CD14-positive monocyte (primary cell): Measurements from ENCODE around the gene ZC3H4. TPM values are rescaled to one million over a fixed set of nuclear protein-coding genes. Genes with fewer than 3 reads are reported as not detected.
A peak's percentile ranks its signal among the peaks of the same experiment; 100 is the strongest.

Experiments used
- DNase-seq, 3 donors: peaks; one replicate each; pipeline ENCODE4 v3.0.0-alpha.2; 2011 to 2022
- H2AFZ ChIP-seq: 2 replicates; pipeline ENCODE4 v1.6.0; 2012; ENCODE audit warnings: mild to moderate bottlenecking, low read depth, low read length, inconsistent platforms; ENCODE audit not compliant: insufficient read depth, poor library complexity, severe bottlenecking
- H3K27ac ChIP-seq, 2 donors: 1 replicate in 1 of 2; 2 replicates in 1 of 2; pipeline ENCODE4 v1.5.1; 2012 to 2013; ENCODE audit warnings: low read length in 2 of 2, control low read depth in 1 of 2, inconsistent platforms in 1 of 2, low read depth in 1 of 2, mild to moderate bottlenecking in 1 of 2
- H3K27me3 ChIP-seq, 2 donors: one replicate each; pipeline versions ENCODE4 v1.6.0 to v1.6.1; 2011 to 2013; ENCODE audit warnings: low read length in 2 of 2; ENCODE audit not compliant: control insufficient read depth in 2 of 2, insufficient read depth in 2 of 2
- H3K36me3 ChIP-seq, 2 donors: replicated peaks in 1 of 2; 1 replicate in 1 of 2; 2 replicates in 1 of 2; pipeline versions ENCODE4 v1.5.1 to v1.6.1; 2012 to 2013; ENCODE audit warnings: low read length in 2 of 2, control low read depth in 1 of 2, inconsistent platforms in 1 of 2, mild to moderate bottlenecking in 1 of 2; ENCODE audit not compliant: insufficient read depth in 2 of 2, control insufficient read depth in 1 of 2
- H3K4me1 ChIP-seq, 2 donors: 1 replicate in 1 of 2; 2 replicates in 1 of 2; pipeline versions ENCODE4 v1.5.1 to v1.6.1; 2012 to 2013; ENCODE audit warnings: low read length in 2 of 2, control low read depth in 1 of 2, inconsistent platforms in 1 of 2, mild to moderate bottlenecking in 1 of 2, moderate library complexity in 1 of 2; ENCODE audit not compliant: insufficient read depth in 2 of 2, control insufficient read depth in 1 of 2
- H3K4me2 ChIP-seq: replicated peaks from 2 replicates; pipeline ENCODE3; 2012; ENCODE audit warnings: low read length, moderate library complexity, mild to moderate bottlenecking; ENCODE audit not compliant: poor library complexity, severe bottlenecking; ENCODE audit errors: extremely low read depth
- H3K4me3 ChIP-seq, 3 experiments: fragments of 200-600 bp in 1 of 3; sonication (generic) in 1 of 3; replicated peaks in 1 of 3; 1 replicate in 2 of 3; 2 replicates in 1 of 3; pipeline ENCODE4 v1.5.1; 2011 to 2013; ENCODE audit warnings: low read length in 3 of 3, mild to moderate bottlenecking in 3 of 3, control low read depth in 2 of 3, low read depth in 2 of 3, inconsistent platforms in 1 of 3, moderate library complexity in 1 of 3
- H3K79me2 ChIP-seq: 2 replicates; pipeline ENCODE4 v1.6.0; 2012; ENCODE audit warnings: mild to moderate bottlenecking, control low read depth, inconsistent platforms, low read length, moderate library complexity; ENCODE audit not compliant: insufficient read depth
- H3K9ac ChIP-seq: 2 replicates; pipeline ENCODE4 v1.6.0; 2017; ENCODE audit warnings: low read length, mild to moderate bottlenecking; ENCODE audit not compliant: insufficient read depth, poor library complexity, severe bottlenecking
- H3K9me3 ChIP-seq, 2 donors: replicated peaks in 1 of 2; 1 replicate in 1 of 2; 2 replicates in 1 of 2; pipeline versions ENCODE4 v1.5.1 to v1.6.1; 2012 to 2013; ENCODE audit warnings: low read length in 2 of 2, control low read depth in 1 of 2; ENCODE audit not compliant: control insufficient read depth in 1 of 2, insufficient read depth in 1 of 2
- H4K20me1 ChIP-seq: 2 replicates; pipeline ENCODE4 v1.6.0; 2012; ENCODE audit warnings: mild to moderate bottlenecking, low read length, control low read depth, moderate library complexity; ENCODE audit not compliant: insufficient read depth
- H3K27ac Mint-ChIP-seq, 7 donors: one replicate each; pipeline ENCODE4 v1.8.0; 2020; ENCODE audit warnings: mild to moderate bottlenecking in 7 of 7, mixed read lengths in 7 of 7, moderate library complexity in 6 of 7, inconsistent platforms in 2 of 7
- H3K27me3 Mint-ChIP-seq, 3 donors: one replicate each; pipeline ENCODE4 v1.8.0; 2021 to 2022; ENCODE audit warnings: low read depth in 3 of 3, mild to moderate bottlenecking in 3 of 3, mixed read lengths in 3 of 3, moderate library complexity in 3 of 3, inconsistent platforms in 1 of 3
- H3K36me3 Mint-ChIP-seq, 2 donors: one replicate each; pipeline ENCODE4 v1.8.0; 2020; ENCODE audit warnings: mixed read lengths in 2 of 2, inconsistent platforms in 1 of 2, mild to moderate bottlenecking in 1 of 2
- H3K4me1 Mint-ChIP-seq: one replicate; pipeline ENCODE4 v1.8.0; 2020; ENCODE audit warnings: mild to moderate bottlenecking, mixed read lengths
- H3K4me3 Mint-ChIP-seq, 2 donors: one replicate each; pipeline ENCODE4 v1.8.0; 2020; ENCODE audit warnings: mild to moderate bottlenecking in 2 of 2, mixed read lengths in 2 of 2, moderate library complexity in 1 of 2
- H3K9me3 Mint-ChIP-seq, 7 donors: one replicate each; pipeline ENCODE4 v1.8.0; 2020 to 2022; ENCODE audit warnings: mixed read lengths in 7 of 7, mild to moderate bottlenecking in 6 of 7, moderate library complexity in 6 of 7, inconsistent platforms in 2 of 7
- WGBS: methylation state at CpG from one replicate; pipeline ENCODE4 v1.1.5; 2013; ENCODE audit warnings: missing lambda C conversion rate; ENCODE audit not compliant: insufficient coverage; 5-methylcytosine and 5-hydroxymethylcytosine counted together
- intact Hi-C, 2 donors: fragments of 100-400 bp; cut with micrococcal nuclease; formaldehyde crosslinking; loops; one replicate each; pipeline versions ENCODE4 v1.15.0 to v1.15.1; 2023
- polyA plus RNA-seq, 3 donors: library from polyadenylated mRNA; depleted of rRNA in 1 of 3; unstranded in 2 of 3; stranded (reverse) in 1 of 3; fragments of 300-500 nt in 2 of 3; fragments of >200 nt in 1 of 3; fragmentation: Illumina TruSeq in 2 of 3; gene quantifications; 1 replicate in 2 of 3; 2 replicates in 1 of 3; pipeline ENCODE4 v1.2.3, GENCODE V29; 2012 to 2021
- TF ChIP-seq, protein P1 (sequence below): fragments of 200-600 bp; IDR thresholded peaks from one replicate; pipeline ENCODE4 v1.8.0; 2022; ENCODE audit warnings: antibody characterized with exemption, mild to moderate bottlenecking

The ZC3H4 gene
- polyA plus RNA-seq, 3 donors = 0.24 to 9.9 (median 0.60) TPM

DNA sequence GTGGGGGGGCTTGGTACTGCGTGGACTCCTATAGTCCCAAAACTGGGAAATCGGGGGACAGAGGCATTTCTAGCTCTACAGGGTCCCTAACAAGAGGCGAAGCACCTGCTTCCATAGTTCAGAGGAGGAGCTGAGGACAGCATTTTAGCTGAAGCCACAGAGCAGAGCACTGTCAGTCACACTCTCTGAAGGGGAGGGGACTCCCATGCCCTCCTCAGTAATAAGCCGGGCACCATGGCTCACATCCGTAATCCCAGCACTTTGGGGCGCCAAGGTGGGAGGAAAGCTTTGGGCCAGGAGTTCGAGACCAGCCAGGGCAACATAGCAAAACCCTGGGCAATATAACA, 90.2 kb downstream of the ZC3H4 start:
- H3K4me2 ChIP-seq = no peak overlapping the region
- DNase-seq = no peak
- H3K9ac ChIP-seq = no peak overlapping the region
- H3K27ac Mint-ChIP-seq = no peak overlapping the region
- peaks cover 10% of the 10 kb centered on the region for H3K4me1 Mint-ChIP-seq
- H3K4me1 ChIP-seq = peaks cover 0 to 12% of the 10 kb centered on the region in 2 donors
- H3K9me3 ChIP-seq = peaks cover 0 to 15% of the 10 kb centered on the region in 2 donors
- H3K36me3 Mint-ChIP-seq = peaks cover 0 to 2% of the 10 kb centered on the region in 2 donors
- peaks cover 3 to 13% (median 4%) of the 10 kb centered on the region in 7 donors for H3K9me3 Mint-ChIP-seq
- H3K27me3 ChIP-seq = peaks cover 56 to 86% of the 10 kb centered on the region in 2 donors
- H4K20me1 ChIP-seq = no peaks in the 10 kb centered on the region
- H3K4me3 Mint-ChIP-seq = peak overlapping the region in 1 of 2 donors; percentile 75
- peaks cover 77 to 97% (median 88%) of the 10 kb centered on the region in 3 donors for H3K27me3 Mint-ChIP-seq
- no peaks in the 10 kb centered on the region for H3K36me3 ChIP-seq
- no peak overlapping the region for H3K4me3 ChIP-seq
- 7% methylated on average over 2 of the region's 7 CpGs for WGBS
- H2AFZ ChIP-seq = no peak overlapping the region
- intact Hi-C loops = no loop called here
- H3K27ac ChIP-seq = no peak overlapping the region
- TF ChIP-seq, protein P1, sequence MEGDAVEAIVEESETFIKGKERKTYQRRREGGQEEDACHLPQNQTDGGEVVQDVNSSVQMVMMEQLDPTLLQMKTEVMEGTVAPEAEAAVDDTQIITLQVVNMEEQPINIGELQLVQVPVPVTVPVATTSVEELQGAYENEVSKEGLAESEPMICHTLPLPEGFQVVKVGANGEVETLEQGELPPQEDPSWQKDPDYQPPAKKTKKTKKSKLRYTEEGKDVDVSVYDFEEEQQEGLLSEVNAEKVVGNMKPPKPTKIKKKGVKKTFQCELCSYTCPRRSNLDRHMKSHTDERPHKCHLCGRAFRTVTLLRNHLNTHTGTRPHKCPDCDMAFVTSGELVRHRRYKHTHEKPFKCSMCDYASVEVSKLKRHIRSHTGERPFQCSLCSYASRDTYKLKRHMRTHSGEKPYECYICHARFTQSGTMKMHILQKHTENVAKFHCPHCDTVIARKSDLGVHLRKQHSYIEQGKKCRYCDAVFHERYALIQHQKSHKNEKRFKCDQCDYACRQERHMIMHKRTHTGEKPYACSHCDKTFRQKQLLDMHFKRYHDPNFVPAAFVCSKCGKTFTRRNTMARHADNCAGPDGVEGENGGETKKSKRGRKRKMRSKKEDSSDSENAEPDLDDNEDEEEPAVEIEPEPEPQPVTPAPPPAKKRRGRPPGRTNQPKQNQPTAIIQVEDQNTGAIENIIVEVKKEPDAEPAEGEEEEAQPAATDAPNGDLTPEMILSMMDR = no peak
- no peaks in the 10 kb centered on the region for H3K79me2 ChIP-seq

DNA sequence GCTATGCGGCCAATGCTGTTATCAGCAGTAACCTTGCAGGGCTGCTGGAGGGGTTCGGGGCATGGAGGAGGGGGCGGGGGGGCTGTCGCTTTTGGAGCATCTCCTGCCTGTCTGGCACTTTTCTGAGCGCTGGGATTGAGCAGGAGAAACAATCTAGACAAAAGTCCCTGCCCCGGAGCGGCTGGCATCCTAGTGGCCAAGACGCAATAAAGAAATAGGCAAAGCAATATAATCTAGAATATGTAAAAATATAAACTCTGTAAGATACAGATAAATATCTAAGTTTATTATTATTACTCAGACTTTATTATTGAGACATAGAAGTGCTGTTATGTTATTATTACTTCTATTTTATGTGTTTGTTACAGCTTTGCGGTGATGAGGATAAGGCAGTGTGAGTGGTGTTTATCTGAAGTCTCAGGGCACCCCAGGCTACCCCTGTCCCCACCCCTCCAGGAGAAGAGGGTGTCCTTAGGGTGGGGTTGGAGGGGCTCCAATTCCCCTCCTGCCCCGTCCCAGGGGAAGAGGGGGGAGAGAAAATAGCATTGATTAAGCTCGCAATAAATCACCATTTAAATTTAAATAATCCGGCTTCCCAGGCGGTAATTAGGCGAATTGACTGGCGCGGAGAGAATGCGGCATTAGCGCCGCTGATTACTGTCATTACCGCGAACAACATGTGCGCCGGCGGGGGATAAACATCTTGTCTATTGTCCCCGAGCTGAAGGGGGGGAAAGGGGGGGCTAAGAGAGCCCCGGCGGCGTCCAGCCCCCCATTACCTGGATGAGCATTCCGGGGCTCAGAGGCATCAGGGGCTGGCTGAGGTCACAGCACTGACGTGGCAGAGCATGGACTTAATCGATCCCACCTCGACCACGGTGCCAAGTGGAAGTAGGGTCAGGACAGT, 90.8 kb downstream of the ZC3H4 start:
- Histone ChIP-seq H3K9me3 (peaks cover 0 to 12% of the 10 kb centered on the region in 2 donors), H3K9ac (no peak overlapping the region), H4K20me1 (no peaks in the 10 kb centered on the region), H3K79me2 (no peaks in the 10 kb centered on the region), H3K4me2 (no peak overlapping the region), H3K4me3 (no peak overlapping the region), H3K27me3 (peaks cover 50 to 85% of the 10 kb centered on the region in 2 donors), H2AFZ (no peak overlapping the region), H3K4me1 (peaks cover 0 to 12% of the 10 kb centered on the region in 2 donors), H3K27ac (no peak overlapping the region), H3K36me3 (no peaks in the 10 kb centered on the region)
- TF ChIP-seq, protein P1 = no peak
- Mint-ChIP-seq H3K27ac (no peak overlapping the region), H3K27me3 (peaks cover 74 to 94% (median 88%) of the 10 kb centered on the region in 3 donors), H3K4me3 (peak overlapping the region in 1 of 2 donors; percentile 75), H3K4me1 (peaks cover 10% of the 10 kb centered on the region), H3K9me3 (peaks cover 3 to 10% (median 4%) of the 10 kb centered on the region in 7 donors), H3K36me3 (peaks cover 0 to 2% of the 10 kb centered on the region in 2 donors)
- intact Hi-C loops = no loop called here
- no peak for DNase-seq
- WGBS = 2% methylated on average over 7 of the region's 33 CpGs
